ENCODE measurements around the gene ZBTB8A. TPM values are rescaled to one million over a fixed set of nuclear protein-coding genes. Genes with fewer than 3 reads are reported as not detected.
"Not testable (repeated sequence)": the region's sequence is repeated elsewhere in the genome, so short reads cannot be mapped to it uniquely, and the experiment has no call there.

The ZBTB8A gene
- total and polyA plus RNA-seq, 4 donors, result 11.8 to 20.4 (median 13.7) TPM

- WGBS (ENCODE audit: insufficient coverage), result no CpG with 5 or more reads among the region's 1 CpG
- Histone ChIP-seq H3K4me3 (ENCODE audit: low read depth, low read length) (no peak overlapping the region), H3K9me3 (ENCODE audit: control insufficient read depth, insufficient read depth, low read length) (no peaks in the 10 kb centered on the region), H3K4me1 (ENCODE audit: control insufficient read depth, insufficient read depth, low read length) (no peaks in the 10 kb centered on the region), H3K36me3 (ENCODE audit: control insufficient read depth, insufficient read depth, low read length) (peaks cover 41% of the 10 kb centered on the region), H3K27me3 (ENCODE audit: control insufficient read depth, insufficient read depth, low read length) (no peaks in the 10 kb centered on the region), H3K27ac (ENCODE audit: low read depth, low read length) (no peak overlapping the region)
- no peak for DNase-seq (ENCODE audit: low read depth in 4 of 6, low spot score in 6 of 6)
These were observed 86.9 kb downstream of the ZBTB8A start for GRCh38 chr1:32626176-32626575.

GRCh38 chr1:32627596-32628162 is 88.5 kb downstream of the ZBTB8A start:
- H3K36me3 ChIP-seq (ENCODE audit: control insufficient read depth, insufficient read depth, low read length), result peaks cover 48% of the 10 kb centered on the region
- no peaks in the 10 kb centered on the region for H3K4me1 ChIP-seq (ENCODE audit: control insufficient read depth, insufficient read depth, low read length)
- 94% methylated on average over 6 of the region's 11 CpGs for WGBS (ENCODE audit: insufficient coverage)
- no peaks in the 10 kb centered on the region for H3K9me3 ChIP-seq (ENCODE audit: control insufficient read depth, insufficient read depth, low read length)
- H3K27ac ChIP-seq (ENCODE audit: low read depth, low read length), result no peak overlapping the region
- H3K4me3 ChIP-seq (ENCODE audit: low read depth, low read length), result no peak overlapping the region
- no peak for DNase-seq (ENCODE audit: low read depth in 4 of 6, low spot score in 6 of 6)
- no peaks in the 10 kb centered on the region for H3K27me3 ChIP-seq (ENCODE audit: control insufficient read depth, insufficient read depth, low read length)

GRCh38 chr1:32630173-32630572 is 90.9 kb downstream of the ZBTB8A start:
- H3K4me3 ChIP-seq (ENCODE audit: low read depth, low read length); DNase-seq (ENCODE audit: low read depth in 4 of 6, low spot score in 6 of 6); H3K27me3 ChIP-seq (ENCODE audit: control insufficient read depth, insufficient read depth, low read length); H3K9me3 ChIP-seq (ENCODE audit: control insufficient read depth, insufficient read depth, low read length); H3K27ac ChIP-seq (ENCODE audit: low read depth, low read length); H3K4me1 ChIP-seq (ENCODE audit: control insufficient read depth, insufficient read depth, low read length): not testable (repeated sequence)
- H3K36me3 ChIP-seq (ENCODE audit: control insufficient read depth, insufficient read depth, low read length), result peaks cover 43% of the 10 kb centered on the region
- WGBS (ENCODE audit: insufficient coverage), result 100% methylated on average over 4 of the region's 4 CpGs

- Histone ChIP-seq H3K4me1 (ENCODE audit: control insufficient read depth, insufficient read depth, low read length) (peaks cover 2% of the 10 kb centered on the region), H3K27ac (ENCODE audit: low read depth, low read length) (no peak overlapping the region), H3K4me3 (ENCODE audit: low read depth, low read length) (no peak overlapping the region), H3K9me3 (ENCODE audit: control insufficient read depth, insufficient read depth, low read length) (no peaks in the 10 kb centered on the region), H3K36me3 (ENCODE audit: control insufficient read depth, insufficient read depth, low read length) (peaks cover 36% of the 10 kb centered on the region), H3K27me3 (ENCODE audit: control insufficient read depth, insufficient read depth, low read length) (no peaks in the 10 kb centered on the region)
- DNase-seq (ENCODE audit: low read depth in 4 of 6, low spot score in 6 of 6), result no peak
- WGBS (ENCODE audit: insufficient coverage), result no CpG with 5 or more reads among the region's 2 CpGs
These were observed 93.6 kb downstream of the ZBTB8A start for GRCh38 chr1:32632829-32633228.

- no peaks in the 10 kb centered on the region for H3K9me3 ChIP-seq (ENCODE audit: control insufficient read depth, insufficient read depth, low read length)
- DNase-seq (ENCODE audit: low read depth in 4 of 6, low spot score in 6 of 6), result no peak
- no peak overlapping the region for H3K4me3 ChIP-seq (ENCODE audit: low read depth, low read length)
- H3K36me3 ChIP-seq (ENCODE audit: control insufficient read depth, insufficient read depth, low read length), result peaks cover 14% of the 10 kb centered on the region
- H3K27ac ChIP-seq (ENCODE audit: low read depth, low read length), result no peak overlapping the region
- peaks cover 2% of the 10 kb centered on the region for H3K4me1 ChIP-seq (ENCODE audit: control insufficient read depth, insufficient read depth, low read length)
- 78% methylated on average over 3 of the region's 8 CpGs for WGBS (ENCODE audit: insufficient coverage)
- no peaks in the 10 kb centered on the region for H3K27me3 ChIP-seq (ENCODE audit: control insufficient read depth, insufficient read depth, low read length)
These were observed 96.5 kb downstream of the ZBTB8A start for GRCh38 chr1:32635508-32636277.

- no peaks in the 10 kb centered on the region for H3K27me3 ChIP-seq (ENCODE audit: control insufficient read depth, insufficient read depth, low read length)
- no peak overlapping the region for H3K27ac ChIP-seq (ENCODE audit: low read depth, low read length)
- H3K4me3 ChIP-seq (ENCODE audit: low read depth, low read length), result no peak overlapping the region
- DNase-seq (ENCODE audit: low read depth in 4 of 6, low spot score in 6 of 6), result no peak
- no peaks in the 10 kb centered on the region for H3K9me3 ChIP-seq (ENCODE audit: control insufficient read depth, insufficient read depth, low read length)
- 95% methylated on average over 4 of the region's 16 CpGs for WGBS (ENCODE audit: insufficient coverage)
- peaks cover 2% of the 10 kb centered on the region for H3K4me1 ChIP-seq (ENCODE audit: control insufficient read depth, insufficient read depth, low read length)
- H3K36me3 ChIP-seq (ENCODE audit: control insufficient read depth, insufficient read depth, low read length), result peaks cover 6% of the 10 kb centered on the region
These were observed 97.9 kb downstream of the ZBTB8A start for GRCh38 chr1:32636914-32637645.

- WGBS (ENCODE audit: insufficient coverage), result no CpG with 5 or more reads among the region's 1 CpG
- no peaks in the 10 kb centered on the region for H3K27me3 ChIP-seq (ENCODE audit: control insufficient read depth, insufficient read depth, low read length)
- H3K27ac ChIP-seq (ENCODE audit: low read depth, low read length), result no peak overlapping the region
- H3K36me3 ChIP-seq (ENCODE audit: control insufficient read depth, insufficient read depth, low read length), result peaks cover 3% of the 10 kb centered on the region
- H3K9me3 ChIP-seq (ENCODE audit: control insufficient read depth, insufficient read depth, low read length), result no peaks in the 10 kb centered on the region
- H3K4me1 ChIP-seq (ENCODE audit: control insufficient read depth, insufficient read depth, low read length), result peaks cover 2% of the 10 kb centered on the region
- no peak for DNase-seq (ENCODE audit: low read depth in 4 of 6, low spot score in 6 of 6)
- no peak overlapping the region for H3K4me3 ChIP-seq (ENCODE audit: low read depth, low read length)
These were observed 100.4 kb downstream of the ZBTB8A start for GRCh38 chr1:32639489-32640075.

GRCh38 chr1:32642292-32642827 is 103.1 kb downstream of the ZBTB8A start:
- H3K27me3 ChIP-seq (ENCODE audit: control insufficient read depth, insufficient read depth, low read length); H3K4me3 ChIP-seq (ENCODE audit: low read depth, low read length); H3K4me1 ChIP-seq (ENCODE audit: control insufficient read depth, insufficient read depth, low read length); H3K9me3 ChIP-seq (ENCODE audit: control insufficient read depth, insufficient read depth, low read length); H3K27ac ChIP-seq (ENCODE audit: low read depth, low read length): not testable (repeated sequence)
- peak in 1 of 6 donors; percentile 12 for DNase-seq (ENCODE audit: low read depth in 4 of 6, low spot score in 6 of 6)
- H3K36me3 ChIP-seq (ENCODE audit: control insufficient read depth, insufficient read depth, low read length), result peaks cover 11% of the 10 kb centered on the region
- WGBS (ENCODE audit: insufficient coverage), result 59% methylated on average over 3 of the region's 8 CpGs

- DNase-seq (ENCODE audit: low read depth in 4 of 6, low spot score in 6 of 6), result no peak
These were observed 105.2 kb downstream of the ZBTB8A start for GRCh38 chr1:32644426-32644825.

More at GRCh38 chr1:32644426-32644825, 105.2 kb downstream of the ZBTB8A start:
- no peak overlapping the region for H3K4me3 ChIP-seq (ENCODE audit: low read depth, low read length)
- H3K27ac ChIP-seq (ENCODE audit: low read depth, low read length), result no peak overlapping the region
- no CpG with 5 or more reads among the region's 4 CpGs for WGBS (ENCODE audit: insufficient coverage)
- H3K9me3 ChIP-seq (ENCODE audit: control insufficient read depth, insufficient read depth, low read length), result no peaks in the 10 kb centered on the region
- H3K27me3 ChIP-seq (ENCODE audit: control insufficient read depth, insufficient read depth, low read length), result no peaks in the 10 kb centered on the region
- peaks cover 6% of the 10 kb centered on the region for H3K4me1 ChIP-seq (ENCODE audit: control insufficient read depth, insufficient read depth, low read length)
- H3K36me3 ChIP-seq (ENCODE audit: control insufficient read depth, insufficient read depth, low read length), result peaks cover 11% of the 10 kb centered on the region
